Measurements from ENCODE around the gene TSPAN7. TPM values are rescaled to one million over a fixed set of nuclear protein-coding genes. Genes with fewer than 3 reads are reported as not detected.

TSPAN7 gene
- total and polyA plus RNA-seq, 10 donors: 7.2 to 158 (median 58.5) TPM

GRCh38 chrX:38669428-38669827, 108.1 kb downstream of the TSPAN7 start:
- WGBS, 5 donors: 6 to 27% (median 16%) methylated on average over 4 of the region's 4 CpGs
- no peak for DNase-seq
- TF ChIP-seq POLR2AphosphoS5 (IDR thresholded peaks at IDR 0.05) (peak in 1 of 3 donors; percentile 34), CTCF (IDR thresholded peaks at IDR 0.05 in 8 of 11, conservative IDR thresholded peaks at IDR 0.05 in 3 of 11) (no peak), POLR2A (IDR thresholded peaks at IDR 0.05) (no peak)

GRCh38 chrX:38672646-38673045, 111.3 kb downstream of the TSPAN7 start:
- 88 to 99% (median 93%) methylated on average over 3 of the region's 3 CpGs; no CpG with 5 or more reads in 1 of the 5 donors for WGBS, 5 donors
- Histone ChIP-seq H3K9me3 (no peaks in the 10 kb centered on the region), H3K27me3 (replicated peaks in 1 of 7) (peaks cover 0 to 12% (median 0%) of the 10 kb centered on the region in 7 donors), H3K4me3 (no peak overlapping the region), H3K36me3 (no peaks in the 10 kb centered on the region), H3K4me1 (peaks cover 0 to 18% (median 3%) of the 10 kb centered on the region in 6 donors), H3K27ac (no peak overlapping the region)
- intact Hi-C loops (cut with DNase I; ENCODE audit: low total_unique reads): no loop called here
- no peak for TF ChIP-seq POLR2AphosphoS5 (IDR thresholded peaks at IDR 0.05)
- TF ChIP-seq CTCF (IDR thresholded peaks at IDR 0.05 in 8 of 11, conservative IDR thresholded peaks at IDR 0.05 in 3 of 11): no peak
- no peak for TF ChIP-seq POLR2A (IDR thresholded peaks at IDR 0.05)
- no peak for DNase-seq

More at GRCh38 chrX:38669428-38669827, 108.1 kb downstream of the TSPAN7 start:
- no peaks in the 10 kb centered on the region for H3K36me3 ChIP-seq
- no peak overlapping the region for H3K4me3 ChIP-seq
- H3K4me1 ChIP-seq: peaks cover 0 to 18% (median 3%) of the 10 kb centered on the region in 6 donors
- intact Hi-C loops (cut with DNase I; ENCODE audit: low total_unique reads): no loop called here
- H3K9me3 ChIP-seq: no peaks in the 10 kb centered on the region
- H3K27ac ChIP-seq: peak overlapping the region in 2 of 8 donors; percentile 18 to 30
- H3K27me3 ChIP-seq (replicated peaks in 1 of 7): no peaks in the 10 kb centered on the region

- intact Hi-C loops (cut with DNase I; ENCODE audit: low total_unique reads): no loop called here
- no peak for TF ChIP-seq CTCF (IDR thresholded peaks at IDR 0.05 in 8 of 11, conservative IDR thresholded peaks at IDR 0.05 in 3 of 11)
- no peak for TF ChIP-seq POLR2A (IDR thresholded peaks at IDR 0.05)
- no peak for TF ChIP-seq POLR2AphosphoS5 (IDR thresholded peaks at IDR 0.05)
- no peak for DNase-seq
- Histone ChIP-seq H3K4me3 (no peak overlapping the region), H3K9me3 (no peaks in the 10 kb centered on the region), H3K27ac (no peak overlapping the region), H3K4me1 (peaks cover 0 to 1% (median 0%) of the 10 kb centered on the region in 6 donors), H3K27me3 (replicated peaks in 1 of 7) (peaks cover 0 to 17% (median 0%) of the 10 kb centered on the region in 7 donors), H3K36me3 (no peaks in the 10 kb centered on the region)
- 67 to 91% (median 74%) methylated on average over 3 of the region's 3 CpGs for WGBS, 5 donors
Measured at GRCh38 chrX:38675856-38676255, 114.5 kb downstream of the TSPAN7 start.

- no peak for TF ChIP-seq POLR2A (IDR thresholded peaks at IDR 0.05)
- TF ChIP-seq POLR2AphosphoS5 (IDR thresholded peaks at IDR 0.05): no peak
- no peak for TF ChIP-seq CTCF (IDR thresholded peaks at IDR 0.05 in 8 of 11, conservative IDR thresholded peaks at IDR 0.05 in 3 of 11)
- peaks cover 0 to 18% (median 0%) of the 10 kb centered on the region in 7 donors for H3K27me3 ChIP-seq (replicated peaks in 1 of 7)
- no peak overlapping the region for H3K4me3 ChIP-seq
- H3K4me1 ChIP-seq: no peaks in the 10 kb centered on the region
- no peaks in the 10 kb centered on the region for H3K9me3 ChIP-seq
- WGBS, 5 donors: 45 to 61% (median 52%) methylated on average over 4 of the region's 4 CpGs
- no peak for DNase-seq
- H3K27ac ChIP-seq: no peak overlapping the region
- intact Hi-C loops (cut with DNase I; ENCODE audit: low total_unique reads): no loop called here
- H3K36me3 ChIP-seq: no peaks in the 10 kb centered on the region
Measured at GRCh38 chrX:38678183-38678582, 116.8 kb downstream of the TSPAN7 start.

All from spleen (tissue), 11 donors.